ENCODE data around the gene NRXN3. TPM values are rescaled to one million over a fixed set of nuclear protein-coding genes. Genes with fewer than 3 reads are reported as not detected.

The NRXN3 gene
- total and polyA plus RNA-seq, 2 experiments from 2014 or later: 1.0 to 1.8 TPM

DNA sequence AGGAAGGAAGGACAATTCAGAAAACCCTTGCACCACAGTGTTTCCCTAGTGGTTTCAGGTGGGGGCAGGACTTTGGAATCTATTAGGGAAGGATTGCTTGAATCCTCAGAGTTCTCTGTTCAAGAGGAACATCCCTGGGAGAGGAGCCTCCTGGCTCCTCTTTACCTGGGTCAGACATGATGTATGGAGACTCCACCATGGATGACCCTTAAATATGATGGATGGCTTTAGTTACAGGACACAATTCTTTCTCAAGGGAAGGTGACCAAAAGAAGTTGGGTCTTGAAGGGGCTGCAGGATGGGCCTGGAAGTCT is 396.6 kb downstream of the NRXN3 start:
- TF ChIP-seq, protein P1, sequence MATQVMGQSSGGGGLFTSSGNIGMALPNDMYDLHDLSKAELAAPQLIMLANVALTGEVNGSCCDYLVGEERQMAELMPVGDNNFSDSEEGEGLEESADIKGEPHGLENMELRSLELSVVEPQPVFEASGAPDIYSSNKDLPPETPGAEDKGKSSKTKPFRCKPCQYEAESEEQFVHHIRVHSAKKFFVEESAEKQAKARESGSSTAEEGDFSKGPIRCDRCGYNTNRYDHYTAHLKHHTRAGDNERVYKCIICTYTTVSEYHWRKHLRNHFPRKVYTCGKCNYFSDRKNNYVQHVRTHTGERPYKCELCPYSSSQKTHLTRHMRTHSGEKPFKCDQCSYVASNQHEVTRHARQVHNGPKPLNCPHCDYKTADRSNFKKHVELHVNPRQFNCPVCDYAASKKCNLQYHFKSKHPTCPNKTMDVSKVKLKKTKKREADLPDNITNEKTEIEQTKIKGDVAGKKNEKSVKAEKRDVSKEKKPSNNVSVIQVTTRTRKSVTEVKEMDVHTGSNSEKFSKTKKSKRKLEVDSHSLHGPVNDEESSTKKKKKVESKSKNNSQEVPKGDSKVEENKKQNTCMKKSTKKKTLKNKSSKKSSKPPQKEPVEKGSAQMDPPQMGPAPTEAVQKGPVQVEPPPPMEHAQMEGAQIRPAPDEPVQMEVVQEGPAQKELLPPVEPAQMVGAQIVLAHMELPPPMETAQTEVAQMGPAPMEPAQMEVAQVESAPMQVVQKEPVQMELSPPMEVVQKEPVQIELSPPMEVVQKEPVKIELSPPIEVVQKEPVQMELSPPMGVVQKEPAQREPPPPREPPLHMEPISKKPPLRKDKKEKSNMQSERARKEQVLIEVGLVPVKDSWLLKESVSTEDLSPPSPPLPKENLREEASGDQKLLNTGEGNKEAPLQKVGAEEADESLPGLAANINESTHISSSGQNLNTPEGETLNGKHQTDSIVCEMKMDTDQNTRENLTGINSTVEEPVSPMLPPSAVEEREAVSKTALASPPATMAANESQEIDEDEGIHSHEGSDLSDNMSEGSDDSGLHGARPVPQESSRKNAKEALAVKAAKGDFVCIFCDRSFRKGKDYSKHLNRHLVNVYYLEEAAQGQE (IDR thresholded peaks at IDR 0.05; ENCODE audit: unreplicated experiment): no peak
- TF ChIP-seq JUNB (IDR thresholded peaks at IDR 0.05; ENCODE audit: unreplicated experiment) (no peak), STAT1 (IDR thresholded peaks at IDR 0.05; ENCODE audit: unreplicated experiment) (no peak), ZNF114 (CRISPR knock-in tag; IDR thresholded peaks at IDR 0.05) (no peak), NANOG (IDR thresholded peaks at IDR 0.05; ENCODE audit: borderline replicate concordance) (no peak), POLR2AphosphoS5 (IDR thresholded peaks at IDR 0.05; ENCODE audit: low read depth) (no peak), ZNF331 (CRISPR knock-in tag; IDR thresholded peaks at IDR 0.05; ENCODE audit: low read depth) (no peak), CREB1 (CRISPR knock-in tag; IDR thresholded peaks at IDR 0.05; ENCODE audit: low read depth) (no peak), EZH2 (IDR thresholded peaks at IDR 0.05; ENCODE audit: low read depth, unreplicated experiment) (no peak), EZH2phosphoT487 (IDR thresholded peaks at IDR 0.05; ENCODE audit: unreplicated experiment) (no peak)
- TF ChIP-seq, protein P2, sequence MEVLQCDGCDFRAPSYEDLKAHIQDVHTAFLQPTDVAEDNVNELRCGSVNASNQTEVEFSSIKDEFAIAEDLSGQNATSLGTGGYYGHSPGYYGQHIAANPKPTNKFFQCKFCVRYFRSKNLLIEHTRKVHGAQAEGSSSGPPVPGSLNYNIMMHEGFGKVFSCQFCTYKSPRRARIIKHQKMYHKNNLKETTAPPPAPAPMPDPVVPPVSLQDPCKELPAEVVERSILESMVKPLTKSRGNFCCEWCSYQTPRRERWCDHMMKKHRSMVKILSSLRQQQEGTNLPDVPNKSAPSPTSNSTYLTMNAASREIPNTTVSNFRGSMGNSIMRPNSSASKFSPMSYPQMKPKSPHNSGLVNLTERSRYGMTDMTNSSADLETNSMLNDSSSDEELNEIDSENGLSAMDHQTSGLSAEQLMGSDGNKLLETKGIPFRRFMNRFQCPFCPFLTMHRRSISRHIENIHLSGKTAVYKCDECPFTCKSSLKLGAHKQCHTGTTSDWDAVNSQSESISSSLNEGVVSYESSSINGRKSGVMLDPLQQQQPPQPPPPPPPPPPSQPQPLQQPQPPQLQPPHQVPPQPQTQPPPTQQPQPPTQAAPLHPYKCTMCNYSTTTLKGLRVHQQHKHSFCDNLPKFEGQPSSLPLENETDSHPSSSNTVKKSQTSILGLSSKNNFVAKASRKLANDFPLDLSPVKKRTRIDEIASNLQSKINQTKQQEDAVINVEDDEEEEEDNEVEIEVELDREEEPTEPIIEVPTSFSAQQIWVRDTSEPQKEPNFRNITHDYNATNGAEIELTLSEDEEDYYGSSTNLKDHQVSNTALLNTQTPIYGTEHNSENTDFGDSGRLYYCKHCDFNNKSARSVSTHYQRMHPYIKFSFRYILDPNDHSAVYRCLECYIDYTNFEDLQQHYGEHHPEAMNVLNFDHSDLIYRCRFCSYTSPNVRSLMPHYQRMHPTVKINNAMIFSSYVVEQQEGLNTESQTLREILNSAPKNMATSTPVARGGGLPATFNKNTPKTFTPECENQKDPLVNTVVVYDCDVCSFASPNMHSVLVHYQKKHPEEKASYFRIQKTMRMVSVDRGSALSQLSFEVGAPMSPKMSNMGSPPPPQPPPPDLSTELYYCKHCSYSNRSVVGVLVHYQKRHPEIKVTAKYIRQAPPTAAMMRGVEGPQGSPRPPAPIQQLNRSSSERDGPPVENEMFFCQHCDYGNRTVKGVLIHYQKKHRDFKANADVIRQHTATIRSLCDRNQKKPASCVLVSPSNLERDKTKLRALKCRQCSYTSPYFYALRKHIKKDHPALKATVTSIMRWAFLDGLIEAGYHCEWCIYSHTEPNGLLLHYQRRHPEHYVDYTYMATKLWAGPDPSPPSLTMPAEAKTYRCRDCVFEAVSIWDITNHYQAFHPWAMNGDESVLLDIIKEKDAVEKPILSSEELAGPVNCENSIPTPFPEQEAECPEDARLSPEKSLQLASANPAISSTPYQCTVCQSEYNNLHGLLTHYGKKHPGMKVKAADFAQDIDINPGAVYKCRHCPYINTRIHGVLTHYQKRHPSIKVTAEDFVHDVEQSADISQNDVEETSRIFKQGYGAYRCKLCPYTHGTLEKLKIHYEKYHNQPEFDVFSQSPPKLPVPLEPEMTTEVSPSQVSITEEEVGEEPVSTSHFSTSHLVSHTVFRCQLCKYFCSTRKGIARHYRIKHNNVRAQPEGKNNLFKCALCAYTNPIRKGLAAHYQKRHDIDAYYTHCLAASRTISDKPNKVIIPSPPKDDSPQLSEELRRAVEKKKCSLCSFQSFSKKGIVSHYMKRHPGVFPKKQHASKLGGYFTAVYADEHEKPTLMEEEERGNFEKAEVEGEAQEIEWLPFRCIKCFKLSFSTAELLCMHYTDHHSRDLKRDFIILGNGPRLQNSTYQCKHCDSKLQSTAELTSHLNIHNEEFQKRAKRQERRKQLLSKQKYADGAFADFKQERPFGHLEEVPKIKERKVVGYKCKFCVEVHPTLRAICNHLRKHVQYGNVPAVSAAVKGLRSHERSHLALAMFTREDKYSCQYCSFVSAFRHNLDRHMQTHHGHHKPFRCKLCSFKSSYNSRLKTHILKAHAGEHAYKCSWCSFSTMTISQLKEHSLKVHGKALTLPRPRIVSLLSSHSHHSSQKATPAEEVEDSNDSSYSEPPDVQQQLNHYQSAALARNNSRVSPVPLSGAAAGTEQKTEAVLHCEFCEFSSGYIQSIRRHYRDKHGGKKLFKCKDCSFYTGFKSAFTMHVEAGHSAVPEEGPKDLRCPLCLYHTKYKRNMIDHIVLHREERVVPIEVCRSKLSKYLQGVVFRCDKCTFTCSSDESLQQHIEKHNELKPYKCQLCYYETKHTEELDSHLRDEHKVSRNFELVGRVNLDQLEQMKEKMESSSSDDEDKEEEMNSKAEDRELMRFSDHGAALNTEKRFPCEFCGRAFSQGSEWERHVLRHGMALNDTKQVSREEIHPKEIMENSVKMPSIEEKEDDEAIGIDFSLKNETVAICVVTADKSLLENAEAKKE (CRISPR knock-in tag; IDR thresholded peaks at IDR 0.05): no peak
- TF ChIP-seq, protein P3, sequence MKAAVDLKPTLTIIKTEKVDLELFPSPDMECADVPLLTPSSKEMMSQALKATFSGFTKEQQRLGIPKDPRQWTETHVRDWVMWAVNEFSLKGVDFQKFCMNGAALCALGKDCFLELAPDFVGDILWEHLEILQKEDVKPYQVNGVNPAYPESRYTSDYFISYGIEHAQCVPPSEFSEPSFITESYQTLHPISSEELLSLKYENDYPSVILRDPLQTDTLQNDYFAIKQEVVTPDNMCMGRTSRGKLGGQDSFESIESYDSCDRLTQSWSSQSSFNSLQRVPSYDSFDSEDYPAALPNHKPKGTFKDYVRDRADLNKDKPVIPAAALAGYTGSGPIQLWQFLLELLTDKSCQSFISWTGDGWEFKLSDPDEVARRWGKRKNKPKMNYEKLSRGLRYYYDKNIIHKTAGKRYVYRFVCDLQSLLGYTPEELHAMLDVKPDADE (IDR thresholded peaks at IDR 0.05): no peak
- TF ChIP-seq, protein P4, sequence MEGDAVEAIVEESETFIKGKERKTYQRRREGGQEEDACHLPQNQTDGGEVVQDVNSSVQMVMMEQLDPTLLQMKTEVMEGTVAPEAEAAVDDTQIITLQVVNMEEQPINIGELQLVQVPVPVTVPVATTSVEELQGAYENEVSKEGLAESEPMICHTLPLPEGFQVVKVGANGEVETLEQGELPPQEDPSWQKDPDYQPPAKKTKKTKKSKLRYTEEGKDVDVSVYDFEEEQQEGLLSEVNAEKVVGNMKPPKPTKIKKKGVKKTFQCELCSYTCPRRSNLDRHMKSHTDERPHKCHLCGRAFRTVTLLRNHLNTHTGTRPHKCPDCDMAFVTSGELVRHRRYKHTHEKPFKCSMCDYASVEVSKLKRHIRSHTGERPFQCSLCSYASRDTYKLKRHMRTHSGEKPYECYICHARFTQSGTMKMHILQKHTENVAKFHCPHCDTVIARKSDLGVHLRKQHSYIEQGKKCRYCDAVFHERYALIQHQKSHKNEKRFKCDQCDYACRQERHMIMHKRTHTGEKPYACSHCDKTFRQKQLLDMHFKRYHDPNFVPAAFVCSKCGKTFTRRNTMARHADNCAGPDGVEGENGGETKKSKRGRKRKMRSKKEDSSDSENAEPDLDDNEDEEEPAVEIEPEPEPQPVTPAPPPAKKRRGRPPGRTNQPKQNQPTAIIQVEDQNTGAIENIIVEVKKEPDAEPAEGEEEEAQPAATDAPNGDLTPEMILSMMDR (conservative IDR thresholded peaks at IDR 0.05; ENCODE audit: low read depth in 2 of 2): no peak

More for the DNA sequence above, 396.6 kb downstream of the NRXN3 start:
- Mint-ChIP-seq H3K9me3 (no peaks in the 10 kb centered on the region), H3K27ac (no peak overlapping the region; the same call in 1 of the 2 replicates), H3K4me3 (no peak overlapping the region), H3K4me1 (peaks cover 14% of the 10 kb centered on the region), H3K36me3 (ENCODE audit: low read depth) (no peaks in the 10 kb centered on the region), H3K27me3 (ENCODE audit: insufficient read depth, low read depth, poor library complexity) (no peaks in the 10 kb centered on the region)
- H3K9me2 ChIP-seq (ENCODE audit: insufficient read depth): no peaks in the 10 kb centered on the region
- H3K27me3 ChIP-seq (ENCODE audit: insufficient read depth): no peaks in the 10 kb centered on the region
- H4K20me1 ChIP-seq (replicated peaks; ENCODE audit: insufficient read depth): no peaks in the 10 kb centered on the region
- H3K36me3 ChIP-seq (ENCODE audit: insufficient read depth): no peaks in the 10 kb centered on the region
- H3K4me2 ChIP-seq: no peak overlapping the region
- H3F3A ChIP-seq (replicated peaks; ENCODE audit: low read depth): no peaks in the 10 kb centered on the region
- DNase-seq (ENCODE audit: low spot score) (no peak), ATAC-seq (no peak)
- H2AFZ ChIP-seq: no peak overlapping the region
- H3K4me1 ChIP-seq (ENCODE audit: insufficient read depth): peaks cover 11% of the 10 kb centered on the region
- H3K79me2 ChIP-seq (replicated peaks; ENCODE audit: insufficient read depth): no peaks in the 10 kb centered on the region
- no peak overlapping the region for H3K27ac ChIP-seq (ENCODE audit: low read depth)
- no peak overlapping the region for H3K4me3 ChIP-seq

All from GM23338 (cell line).